Measurements from ENCODE around the gene ZNF474. TPM values are rescaled to one million over a fixed set of nuclear protein-coding genes. Genes with fewer than 3 reads are reported as not detected.

Gene ZNF474
- total and polyA plus RNA-seq, 2 of the 4 experiments (the other 2 are of a cell fraction): 0.24 to 0.54 TPM

GRCh38 chr5:122126756-122127321 lies 2.5 kb upstream of the ZNF474 start (continued):
- TF ChIP-seq RAD21 (IDR thresholded peaks at IDR 0.05; ENCODE audit: low read length): no peak
- no peak for TF ChIP-seq CHD1 (IDR thresholded peaks at IDR 0.05; ENCODE audit: low read depth, low read length)
- TF ChIP-seq CEBPB (IDR thresholded peaks at IDR 0.05; ENCODE audit: low read depth, low read length): no peak
- no peak for TF ChIP-seq MAZ (IDR thresholded peaks at IDR 0.05; ENCODE audit: borderline replicate concordance, low read depth, low read length)
- no peak for TF ChIP-seq RCOR1 (IDR thresholded peaks at IDR 0.05; ENCODE audit: insufficient replicate concordance, low read length)

DNA sequence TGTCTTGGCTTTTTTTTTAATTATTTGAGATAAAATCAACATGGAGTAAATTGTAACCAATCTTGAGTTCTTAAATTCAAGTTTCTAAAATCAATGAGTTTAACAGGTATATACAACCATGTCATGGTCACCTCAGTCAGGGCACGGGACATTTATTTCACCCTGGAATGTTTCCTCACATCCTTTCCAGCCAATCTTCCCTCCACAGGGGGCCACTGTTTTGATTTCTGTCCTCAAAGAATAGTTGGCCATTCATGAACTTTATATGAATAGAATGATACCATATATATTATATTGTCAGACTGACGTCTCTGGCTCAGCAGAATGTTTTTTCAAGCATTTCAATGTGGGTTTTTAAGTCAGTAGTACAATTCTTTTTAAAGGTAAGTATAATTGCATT lies 806 bp downstream of the ZNF474 start:
- H3K56ac ChIP-seq (ENCODE audit: extremely low read depth, insufficient read depth, low read length): no peak overlapping the region
- peaks cover 17% of the 10 kb centered on the region for H3K4me1 ChIP-seq (ENCODE audit: control insufficient read depth, insufficient read depth, low read length)
- H4K8ac ChIP-seq (ENCODE audit: low read depth in 2 of 2, low read length in 2 of 2): no peak overlapping the region
- no peak overlapping the region for H3K23ac ChIP-seq (ENCODE audit: low read depth, low read length)
- no peak overlapping the region for H4K91ac ChIP-seq (ENCODE audit: insufficient read depth, low read depth, low read length)
- H3K36me3 ChIP-seq (ENCODE audit: control insufficient read depth, insufficient read depth, low read length): no peaks in the 10 kb centered on the region
- no peak overlapping the region for H2AK5ac ChIP-seq (ENCODE audit: low read depth, low read length)
- ATAC-seq (ENCODE audit: low read depth) (no peak), DNase-seq (no peak)
- H3K18ac ChIP-seq (ENCODE audit: low read depth, low read length): no peak overlapping the region
- TF ChIP-seq MAFK (IDR thresholded peaks at IDR 0.05; ENCODE audit: low read depth, low read length) (no peak), FOS (IDR thresholded peaks at IDR 0.05; ENCODE audit: low read depth, low read length) (no peak), RAD21 (IDR thresholded peaks at IDR 0.05; ENCODE audit: low read length) (no peak)
- no peaks in the 10 kb centered on the region for H3K79me1 ChIP-seq (ENCODE audit: low read depth in 1 of 2, low read length in 2 of 2)
- CTCF ChIA-PET: no interaction called here
- H3K4me2 ChIP-seq (ENCODE audit: low read depth, low read length): no peak overlapping the region
- no peak overlapping the region for H3K9ac ChIP-seq (ENCODE audit: low read depth, low read length)
- intact Hi-C loops (cut with micrococcal nuclease) (no loop called here), in situ Hi-C loops (cut with MboI; ENCODE audit: low sequenced_read_pairs) (no loop called here), dilution Hi-C loops (cut with HindIII; ENCODE audit: low sequenced_read_pairs, unreplicated experiment) (no loop called here)
- no peak overlapping the region for H3K4me3 ChIP-seq (ENCODE audit: insufficient read depth, low read depth, low read length)
- no peak overlapping the region for H2BK5ac ChIP-seq (ENCODE audit: low read depth, low read length, poor library complexity, severe bottlenecking)
- H4K20me1 ChIP-seq (ENCODE audit: insufficient read depth, low read length): no peaks in the 10 kb centered on the region
- no peak overlapping the region for H2BK15ac ChIP-seq (ENCODE audit: low read depth, low read length)
- POLR2A ChIA-PET (ENCODE audit: unreplicated experiment): no interaction called here
- no peak overlapping the region for H2BK120ac ChIP-seq (ENCODE audit: low read depth, low read length)
- WGBS, 2 experiments (ENCODE audit: extremely low coverage in 2 of 2, insufficient read length in 1 of 2): no CpG with 5 or more reads among the region's 2 CpGs
- 0 out of 2 replicates have a peak, but pooled peaks cover 3% of the 10 kb centered on the region for H3K9me1 ChIP-seq (ENCODE audit: insufficient read depth, low read length)
- no peak overlapping the region for H3K14ac ChIP-seq (replicated peaks; ENCODE audit: low read depth, low read length)
- H3K4ac ChIP-seq (ENCODE audit: low read depth, low read length): no peak overlapping the region
- BruUV-seq (replicated peaks): no TSS peak
- no peak overlapping the region for H2AFZ ChIP-seq (replicated peaks; ENCODE audit: low read length, poor library complexity)
- no peaks in the 10 kb centered on the region for H3K9me3 ChIP-seq (ENCODE audit: control insufficient read depth, insufficient read depth, low read length)
- no peak overlapping the region for H3K27ac ChIP-seq (ENCODE audit: insufficient read depth, low read length)
- no peaks in the 10 kb centered on the region for H3K27me3 ChIP-seq (ENCODE audit: control insufficient read depth, insufficient read depth, low read length)
- H2AK9ac ChIP-seq (replicated peaks; ENCODE audit: low read depth, low read length, poor library complexity): no peak overlapping the region
- no peak overlapping the region for H4K5ac ChIP-seq (ENCODE audit: low read depth, low read length)
- 0 out of 2 replicates have a peak overlapping the region, but pooled peaks have one; percentile 31 for H2BK20ac ChIP-seq (ENCODE audit: low read depth, low read length)
